Limb (tissue), 2 donors: ENCODE data around the gene BACE2.

Experiments
- DNase-seq, 2 donors: peaks; one replicate each; pipeline ENCODE4 v3.0.0-alpha.2; 2016; ENCODE audit errors: extremely low spot score in 2 of 2

BACE2 gene

DNA sequence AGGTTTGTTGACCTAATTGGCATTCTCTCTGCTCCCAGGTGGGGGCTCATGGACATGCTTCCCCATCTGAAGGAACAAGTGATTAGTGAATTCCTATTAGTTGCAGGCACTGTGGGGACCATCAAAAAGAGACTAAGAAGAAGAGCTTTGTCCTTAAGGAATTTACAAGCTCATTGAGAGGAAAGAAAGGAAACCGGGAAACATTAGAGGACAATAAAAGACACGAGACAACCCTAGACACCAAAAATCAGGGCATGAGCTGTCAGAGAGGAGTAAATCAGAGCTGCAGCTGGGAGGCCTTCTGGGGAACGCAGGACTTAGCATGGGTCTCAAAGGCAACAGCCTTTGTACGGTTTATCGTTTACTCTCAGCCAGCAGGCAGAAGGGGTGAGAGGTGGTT lies 45.1 kb downstream of the BACE2 start:
- DNase-seq = no peak

DNA sequence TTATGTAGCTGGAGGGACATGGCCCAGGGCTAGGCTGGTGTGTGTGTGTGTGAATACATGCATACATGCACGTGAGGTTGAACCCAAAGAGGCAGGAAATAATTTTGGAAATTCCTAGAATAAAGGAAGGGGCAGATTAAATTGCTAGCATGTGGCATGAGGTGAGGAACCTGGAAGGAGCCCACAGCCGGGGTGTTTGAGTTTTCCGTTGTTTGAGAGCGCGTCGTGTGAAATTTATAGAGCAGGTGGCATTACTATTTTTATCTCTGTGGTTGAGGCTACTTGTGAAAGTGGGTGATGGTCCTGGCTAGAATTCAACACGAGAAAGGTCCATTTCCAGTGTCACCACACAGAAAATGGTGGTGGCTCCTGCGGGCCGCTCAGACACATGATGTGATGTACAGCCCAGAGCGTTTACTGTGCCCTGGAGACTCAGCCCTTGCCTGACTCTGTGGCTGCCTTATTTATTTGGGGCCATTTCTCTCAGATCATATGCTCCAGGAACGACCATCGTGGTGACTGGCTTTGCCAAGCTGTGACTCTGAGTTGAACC lies 48.0 kb downstream of the BACE2 start:
- DNase-seq = no peak

DNA sequence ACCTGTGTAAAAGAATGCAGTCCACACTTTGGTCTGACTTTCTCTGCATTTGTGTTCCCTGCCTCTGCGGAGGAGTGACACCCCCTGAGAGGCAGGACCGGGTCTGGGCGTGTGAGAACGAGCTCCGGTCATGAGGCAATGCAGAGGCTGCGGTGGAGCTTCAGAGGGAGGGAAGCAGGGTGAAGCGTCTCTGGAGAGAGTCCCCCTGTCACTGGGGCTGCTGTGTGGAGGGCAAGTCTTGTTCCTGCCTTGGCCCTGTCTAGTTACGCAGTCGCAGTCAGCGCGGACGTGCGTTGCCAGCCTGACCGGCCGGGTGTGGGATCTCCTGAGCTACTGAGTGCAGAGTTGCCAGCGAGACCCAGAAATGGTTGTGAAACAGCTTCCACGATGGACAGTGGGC lies 48.5 kb downstream of the BACE2 start:
- no peak for DNase-seq

DNA sequence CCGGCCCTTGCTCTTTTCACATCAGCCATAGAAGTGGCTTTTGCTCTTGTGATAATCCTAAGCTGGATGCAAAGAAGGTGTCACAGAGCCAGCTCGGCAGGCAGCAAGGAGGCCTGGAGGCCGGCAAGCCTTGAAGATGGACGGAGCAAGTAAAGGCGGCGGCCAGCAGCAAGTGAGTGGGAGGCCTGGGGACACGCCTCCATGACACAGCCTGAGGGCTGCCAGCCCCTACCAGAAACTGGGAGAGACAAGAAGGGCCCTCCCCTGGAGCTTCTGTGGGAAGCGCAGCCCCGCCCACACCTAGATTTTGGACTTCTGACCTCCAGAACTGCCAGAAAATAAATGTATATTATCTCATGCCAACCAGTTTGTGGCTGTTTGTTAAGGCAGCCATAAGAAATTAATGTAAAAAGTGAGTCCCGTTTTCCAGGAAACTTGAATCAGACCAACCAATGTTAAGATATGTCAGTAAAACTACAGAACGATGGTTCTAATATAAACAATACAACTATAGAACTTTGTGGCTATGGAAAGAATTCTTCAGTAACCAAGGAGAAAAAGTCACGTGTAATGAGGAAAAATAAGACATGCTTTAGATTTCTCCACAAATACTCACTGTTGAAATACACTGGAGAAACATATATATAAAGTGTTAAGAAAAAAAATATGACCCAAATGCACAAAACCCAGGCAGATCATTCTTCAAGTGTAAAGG lies 49.9 kb downstream of the BACE2 start:
- peak in 1 of 2 donors; percentile 15 for DNase-seq

DNA sequence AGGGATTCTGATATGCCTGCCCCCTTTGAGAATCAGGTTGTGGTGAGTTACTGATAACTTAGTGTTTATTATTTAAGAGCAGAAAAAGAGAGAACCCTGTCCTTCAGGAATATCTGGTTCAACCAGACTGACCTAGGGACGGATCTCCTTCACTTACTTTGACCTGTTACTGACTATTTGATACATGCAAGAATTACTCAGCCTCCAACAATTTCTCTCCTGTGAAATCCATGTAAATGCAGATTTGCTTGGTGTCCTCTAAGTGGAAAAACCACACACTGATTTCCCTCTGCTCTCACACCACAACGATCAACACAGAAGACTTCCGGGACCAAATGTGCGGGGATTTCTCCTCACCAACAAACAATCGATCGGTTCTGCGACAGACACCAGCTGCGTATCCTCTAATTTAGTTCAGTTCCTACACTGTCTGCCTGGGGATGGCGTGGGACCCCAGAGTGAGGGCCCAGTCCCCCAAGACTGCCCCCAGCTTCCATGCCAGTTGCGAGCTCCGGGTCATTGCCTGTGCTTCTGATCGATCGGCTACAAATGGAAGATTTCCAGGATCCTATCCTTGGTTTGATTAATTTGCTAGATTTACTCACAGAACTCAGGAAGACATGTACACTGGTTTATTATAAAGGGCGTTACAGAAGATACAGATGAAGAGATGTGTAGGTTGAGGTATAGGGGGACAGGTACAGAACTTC lies 51.7 kb downstream of the BACE2 start:
- no peak for DNase-seq

DNA sequence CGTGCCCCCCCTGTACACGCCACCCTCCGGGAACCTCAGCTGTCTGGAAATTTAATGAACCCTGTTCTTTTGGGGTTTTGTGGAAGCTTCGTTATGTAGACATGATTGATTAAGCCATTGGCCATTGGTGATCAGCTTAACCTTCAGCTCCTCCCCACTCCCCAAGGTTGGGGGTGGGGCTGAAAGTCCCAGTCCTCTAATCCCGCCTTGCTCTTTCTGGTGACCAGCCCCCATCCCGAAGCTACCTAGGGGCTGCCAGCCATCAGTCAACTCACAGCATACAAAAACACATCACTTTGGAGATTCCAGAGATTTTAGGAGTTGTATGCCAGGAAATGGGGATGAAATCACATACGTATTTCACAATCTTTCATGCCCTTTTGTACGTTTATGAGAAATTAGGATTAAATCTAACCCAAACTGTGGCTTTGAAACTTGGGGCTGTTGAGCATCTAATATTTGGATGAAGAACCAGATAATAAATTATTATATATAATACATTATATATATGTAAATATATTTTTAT lies 52.3 kb downstream of the BACE2 start:
- no peak for DNase-seq

DNA sequence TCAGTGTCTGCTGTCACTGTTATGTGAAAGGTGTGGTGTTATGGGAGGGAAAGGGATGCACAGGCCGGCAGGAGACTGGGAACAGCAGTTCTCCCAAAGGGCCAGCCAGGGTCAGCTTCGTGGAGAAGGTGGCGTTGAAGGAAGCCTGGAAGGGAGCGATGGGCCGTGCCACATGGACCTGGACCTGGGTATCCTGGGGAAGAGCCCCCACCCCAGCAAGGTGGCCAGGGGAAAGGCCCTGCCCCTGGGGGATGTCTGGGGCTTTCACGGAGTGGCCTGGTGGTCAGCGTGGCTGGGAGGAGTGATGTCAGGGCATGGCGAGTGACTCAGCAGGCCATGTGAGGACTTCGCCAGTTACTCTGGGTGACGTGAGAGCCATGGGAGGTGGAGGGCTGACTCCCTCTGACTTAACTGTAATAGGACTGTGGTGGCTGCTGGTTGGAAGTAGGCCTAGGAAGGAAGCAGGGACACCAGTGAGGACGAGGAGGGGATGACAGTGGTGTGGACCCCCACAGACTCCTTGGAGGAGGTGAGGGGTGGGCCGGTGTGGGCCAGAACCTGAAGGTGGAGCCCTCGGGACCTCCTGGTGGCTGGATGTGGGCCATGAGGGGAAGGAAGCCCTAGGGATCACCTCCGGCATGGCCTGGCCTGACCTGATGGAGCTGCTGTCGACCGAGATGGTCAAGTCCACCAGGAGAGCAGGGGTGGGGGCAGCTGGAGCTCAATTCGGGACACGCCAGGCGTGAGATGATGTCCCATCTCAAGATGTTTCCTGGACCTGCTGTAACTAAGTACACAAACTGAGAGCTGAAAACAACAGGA lies 54.5 kb downstream of the BACE2 start:
- no peak for DNase-seq

DNA sequence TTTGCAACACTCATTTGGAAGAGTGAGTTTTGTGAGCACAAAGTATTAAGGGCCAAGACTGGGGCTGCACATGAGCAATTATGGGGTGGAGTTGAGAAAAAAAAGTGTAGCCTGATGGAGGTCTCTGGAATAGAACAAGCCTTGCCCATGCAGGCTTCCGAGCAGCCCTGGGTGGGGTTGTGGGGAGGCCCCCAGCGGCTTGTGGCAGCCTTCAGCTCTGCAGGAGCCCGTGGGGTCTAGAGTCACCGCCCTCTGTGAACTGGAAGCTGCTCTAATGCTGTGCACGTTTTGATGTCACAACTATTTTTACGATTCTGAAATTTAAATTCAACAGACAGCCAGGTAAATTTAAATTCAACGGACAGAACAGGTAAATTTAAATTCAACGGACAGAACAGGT lies 58.9 kb downstream of the BACE2 start:
- no peak for DNase-seq

DNA sequence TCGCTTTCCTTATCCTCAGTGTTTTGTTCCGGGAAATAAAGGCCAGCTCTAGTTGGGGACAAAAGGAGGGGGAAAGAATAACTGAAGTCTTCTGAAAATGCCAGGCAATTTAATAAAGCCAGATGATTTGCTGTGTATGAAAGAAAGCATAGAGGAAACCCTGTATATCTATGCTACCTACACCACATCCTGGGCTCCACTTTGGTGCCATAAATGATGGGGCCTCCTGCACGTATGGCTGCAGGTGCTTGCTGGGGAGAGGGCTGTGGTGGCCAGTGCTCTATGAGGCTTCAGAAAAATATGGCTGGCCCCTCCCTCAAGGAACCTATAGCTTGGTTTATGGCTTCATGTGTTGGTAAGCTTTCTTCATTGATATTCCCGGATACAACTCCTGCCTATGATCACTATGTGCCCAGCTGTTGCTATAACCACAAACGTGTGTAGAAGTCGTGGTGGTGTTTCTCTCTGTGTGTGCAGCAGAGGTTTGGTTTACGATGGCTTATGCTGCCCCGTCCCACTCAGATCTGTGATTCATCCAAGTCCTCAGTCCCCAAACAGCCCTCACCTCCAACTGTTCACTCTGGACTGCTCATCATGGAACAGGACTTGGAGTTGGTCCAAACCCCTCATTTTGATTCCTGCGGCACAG lies 59.5 kb downstream of the BACE2 start:
- no peak for DNase-seq

DNA sequence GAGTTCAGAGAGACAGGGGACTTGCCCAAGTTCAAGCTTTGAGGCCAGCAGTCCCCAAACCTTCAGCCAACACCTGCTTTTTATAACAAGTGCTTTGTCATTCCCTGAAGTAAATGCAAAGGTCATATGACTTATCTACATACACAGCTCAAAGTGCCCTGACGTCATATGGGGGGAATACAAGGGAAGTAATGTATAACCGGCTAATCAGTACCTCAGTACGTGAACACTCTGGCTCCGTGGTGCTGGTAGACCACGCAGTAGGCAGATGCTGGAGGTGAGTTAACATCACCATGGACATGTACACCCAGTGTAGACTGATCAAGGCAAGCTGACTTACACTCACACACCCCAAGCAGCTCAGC lies 60.0 kb downstream of the BACE2 start:
- no peak for DNase-seq

DNA sequence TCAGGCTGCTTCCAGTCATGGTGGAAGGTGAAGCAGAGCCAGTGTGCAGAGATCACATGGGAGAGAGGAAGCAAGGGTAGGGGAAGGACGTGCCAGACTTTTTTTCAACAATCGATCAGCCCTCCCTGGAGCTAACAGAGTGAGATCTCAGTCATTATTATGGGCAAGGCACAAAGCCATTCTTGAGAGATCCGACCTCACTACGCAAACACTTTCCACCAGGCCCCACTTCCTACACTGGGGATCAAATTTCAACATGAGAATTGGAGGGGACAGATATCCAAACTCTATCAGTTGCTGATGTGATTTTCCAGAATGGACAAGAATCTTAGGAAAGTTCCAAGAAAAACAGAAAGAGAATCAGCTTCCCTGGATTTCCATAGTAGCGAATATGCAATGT lies 60.5 kb downstream of the BACE2 start:
- DNase-seq = peak in 1 of 2 donors; percentile 9

DNA sequence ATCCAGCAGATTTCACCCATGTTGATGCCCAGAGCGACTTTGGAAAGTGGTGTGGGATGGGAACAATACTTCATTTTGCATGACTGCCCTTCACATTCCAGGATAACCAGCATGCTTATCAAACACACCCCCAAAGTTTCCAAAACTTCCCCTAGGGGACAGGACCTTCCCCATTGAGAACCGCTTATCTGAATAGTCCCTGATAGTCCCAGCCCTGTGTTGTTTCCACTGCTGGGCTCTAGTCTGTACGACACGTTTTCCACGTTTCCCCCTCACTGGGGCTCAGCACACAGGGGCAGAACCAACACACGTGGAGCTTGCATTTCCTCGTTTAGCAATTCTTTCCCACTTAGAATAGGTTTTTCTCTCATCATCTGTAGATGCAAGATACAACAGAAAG lies 61.0 kb downstream of the BACE2 start:
- peak in 1 of 2 donors; percentile 2 for DNase-seq

DNA sequence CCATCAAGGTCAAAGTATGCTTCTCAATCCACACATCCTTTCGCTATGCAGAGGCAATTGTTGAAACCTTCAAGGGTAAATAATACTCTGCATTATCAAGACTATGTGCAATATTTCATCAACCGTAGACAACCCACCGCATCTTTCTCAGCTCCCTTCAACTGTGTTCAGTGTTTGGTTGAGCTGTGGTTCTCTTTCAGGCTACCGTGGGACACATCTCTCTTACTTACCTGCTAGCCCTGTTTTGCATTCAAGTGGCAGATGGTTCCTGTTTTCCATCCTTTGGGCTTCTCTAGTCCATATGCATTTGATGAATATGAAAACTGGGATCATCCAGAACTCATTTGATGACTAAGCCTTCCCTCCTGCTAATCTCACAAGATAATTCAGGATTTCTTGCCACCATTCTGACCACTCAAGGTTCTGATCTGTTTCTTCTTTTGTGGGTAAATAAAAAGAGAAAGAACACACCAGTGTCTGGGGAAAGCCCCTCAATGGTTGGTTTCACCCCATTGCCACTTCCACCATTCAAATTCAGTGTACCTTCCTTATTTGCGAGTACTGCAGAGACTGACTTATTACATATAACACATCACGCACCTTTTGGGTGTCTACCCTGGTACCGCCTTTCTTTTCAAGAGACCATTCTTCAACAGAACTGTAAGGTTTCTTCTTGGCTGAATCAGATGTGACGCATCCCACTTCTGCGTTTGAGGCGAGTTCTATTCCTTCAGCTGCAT lies 61.7 kb downstream of the BACE2 start:
- peak in 1 of 2 donors; percentile 3 for DNase-seq

DNA sequence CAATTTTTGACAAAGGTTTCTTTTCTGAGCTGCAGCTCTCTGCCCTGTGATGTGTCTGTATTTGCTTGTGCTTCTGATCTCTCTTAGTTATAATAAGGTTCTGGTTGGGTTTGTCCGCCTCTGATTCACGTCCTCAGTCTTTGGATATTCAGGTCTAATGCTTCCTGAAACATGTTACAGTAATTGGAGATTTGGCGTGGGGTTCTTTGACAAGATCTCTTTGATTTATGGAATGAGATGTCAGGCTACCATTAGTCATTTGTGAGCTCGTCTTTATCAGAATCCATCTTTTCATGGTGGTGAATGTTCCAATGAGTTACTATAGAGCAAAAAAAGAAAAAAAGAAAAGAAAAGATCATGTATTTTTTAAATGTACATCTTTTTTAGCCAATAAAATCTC lies 62.5 kb downstream of the BACE2 start:
- no peak for DNase-seq

DNA sequence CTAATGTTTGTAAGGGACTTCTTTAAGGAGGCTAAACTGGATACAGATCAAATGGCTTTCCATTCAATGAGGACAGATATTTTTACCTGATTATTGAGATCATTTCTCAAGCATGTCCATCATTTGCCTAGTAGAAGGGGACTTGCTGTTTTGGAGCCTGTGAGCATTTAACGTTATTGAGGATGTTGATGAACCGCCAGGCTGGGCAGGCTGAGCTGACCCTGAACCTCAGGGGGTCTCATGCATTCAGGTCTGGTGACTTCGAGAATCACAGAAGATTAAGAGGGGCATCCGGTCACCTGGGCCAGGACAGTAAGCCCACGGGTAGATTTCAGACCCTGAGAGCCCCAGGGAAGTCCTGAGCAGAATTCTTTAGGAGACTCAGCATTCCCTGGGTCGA lies 63.1 kb downstream of the BACE2 start:
- DNase-seq = no peak

DNA sequence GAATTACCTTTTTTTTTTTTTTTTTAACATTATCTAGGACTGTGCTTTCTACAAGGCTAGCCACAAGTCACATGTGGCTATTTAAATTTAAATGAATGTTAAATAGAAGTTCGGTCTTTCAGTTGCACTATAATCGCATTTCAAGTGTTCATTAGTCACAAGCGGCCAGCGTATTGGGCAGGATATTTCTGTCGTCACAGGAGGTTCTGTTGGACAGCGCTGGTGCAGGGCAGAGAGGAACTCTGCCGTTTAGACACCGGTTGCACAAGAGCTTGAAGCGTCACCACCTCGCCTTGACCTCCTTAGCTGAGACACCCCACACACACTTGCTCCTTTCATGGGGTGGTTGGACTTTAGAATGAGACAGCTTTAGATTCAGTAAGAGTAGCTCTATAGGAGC lies 64.1 kb downstream of the BACE2 start:
- no peak for DNase-seq

DNA sequence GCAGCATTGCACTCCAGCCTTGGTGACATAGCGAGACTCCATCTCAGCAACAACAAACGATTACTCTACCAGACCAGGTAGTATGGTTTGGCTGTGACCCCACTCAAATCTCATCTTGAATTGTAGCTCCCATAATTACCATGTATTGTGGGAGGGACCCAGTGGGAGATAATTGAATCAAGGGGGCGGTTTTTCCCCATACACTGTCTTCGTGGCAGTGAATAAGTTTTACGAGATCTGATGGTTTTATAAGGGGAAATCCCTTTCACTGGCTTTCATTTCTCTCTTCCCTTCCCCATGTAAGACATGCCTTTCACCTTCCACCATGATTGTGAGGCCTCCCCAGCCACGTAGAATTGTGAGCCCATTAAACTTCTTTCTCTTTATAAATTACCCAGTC lies 66.0 kb downstream of the BACE2 start:
- DNase-seq = no peak

DNA sequence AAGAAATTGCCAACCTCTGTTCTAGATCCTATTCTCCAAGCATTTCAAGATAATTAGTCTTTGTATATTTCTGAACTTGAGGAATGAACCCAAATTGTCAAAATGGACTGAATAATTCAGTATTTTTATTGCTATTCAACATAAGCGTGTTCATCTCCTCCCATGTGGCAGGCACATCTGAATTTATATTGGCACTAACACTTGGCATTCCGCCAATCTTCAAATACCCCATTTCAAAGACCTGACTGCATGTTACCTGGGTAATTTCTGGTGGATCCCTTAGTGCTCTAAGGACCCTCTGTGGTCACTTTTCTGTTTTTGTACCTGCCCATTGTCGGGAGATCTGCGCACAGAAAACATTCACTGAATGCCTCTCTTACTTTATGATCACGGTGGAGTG lies 66.6 kb downstream of the BACE2 start:
- no peak for DNase-seq

DNA sequence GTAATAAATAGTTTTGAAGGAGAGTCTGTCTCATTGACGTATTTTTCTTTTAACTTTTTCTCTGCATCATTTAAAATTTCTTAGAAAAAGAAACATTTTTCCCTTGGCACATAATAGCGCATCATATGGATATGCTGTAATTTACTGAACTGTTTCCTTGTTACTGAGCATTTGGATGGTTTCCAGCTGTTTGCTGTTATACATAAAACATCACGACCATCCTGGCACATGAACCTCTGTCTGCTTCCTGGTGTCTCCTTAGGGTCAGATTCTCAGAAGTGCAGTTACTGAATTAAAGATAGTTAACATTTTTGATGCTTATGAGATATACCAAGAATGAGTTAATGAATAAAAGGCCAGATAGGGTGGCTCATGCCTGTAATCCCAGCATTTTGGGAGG lies 67.2 kb downstream of the BACE2 start:
- DNase-seq = peak in 1 of 2 donors; percentile 13

DNA sequence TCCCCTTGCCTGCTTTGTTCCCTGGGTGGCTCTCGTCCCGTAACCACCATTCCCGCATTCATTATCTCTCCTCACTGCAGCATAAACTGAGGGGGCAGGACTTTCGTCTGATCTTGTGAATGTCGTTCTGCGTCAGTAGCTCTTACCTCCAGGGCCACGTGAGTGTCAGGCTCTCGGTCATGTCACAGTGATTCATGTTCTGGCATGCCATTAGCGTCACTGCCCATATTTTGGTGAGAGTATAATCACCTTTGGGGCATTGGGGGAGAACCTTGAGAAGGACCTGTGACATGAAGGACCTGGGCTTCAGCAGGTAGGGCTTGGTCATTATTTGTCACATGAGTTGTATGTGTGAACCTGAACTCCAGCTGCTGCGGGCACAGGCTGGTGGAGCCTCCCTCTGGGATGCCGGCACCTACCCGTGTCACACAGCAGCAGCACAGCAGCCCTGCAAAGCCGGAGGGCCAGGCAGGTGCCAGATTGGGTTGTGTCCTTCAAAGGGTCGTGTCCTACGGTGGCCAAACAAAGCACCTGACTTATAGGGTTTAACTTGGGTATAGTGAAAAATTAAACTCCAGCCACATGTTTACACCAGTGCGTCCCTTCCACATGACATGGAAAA lies 68.5 kb downstream of the BACE2 start:
- no peak for DNase-seq
